ENCODE data around the gene COX4I1. TPM values are rescaled to one million over a fixed set of nuclear protein-coding genes. Genes with fewer than 3 reads are reported as not detected.

The COX4I1 gene
- total and polyA plus RNA-seq, 9 of the 15 experiments (the other 6 are each of a cell fraction or from before 2014, with no cell fraction given): 651 to 2,356 (median 1,032) TPM

GRCh38 chr16:85798901-85799496 is 496 bp upstream of the COX4I1 start (continued):
- TF ChIP-seq ZNF184 (CRISPR knock-in tag; IDR thresholded peaks at IDR 0.05) (no peak), GABPB1 (CRISPR knock-in tag; IDR thresholded peaks at IDR 0.05) (no peak), SP1 (CRISPR knock-in tag; IDR thresholded peaks at IDR 0.05) (no peak), ZNF134 (CRISPR knock-in tag; conservative IDR thresholded peaks at IDR 0.05) (no peak), PTTG1 (tag; IDR thresholded peaks at IDR 0.05; ENCODE audit: low read depth) (no peak), TCF7 (IDR thresholded peaks at IDR 0.05; ENCODE audit: borderline replicate concordance) (no peak), MTA1 (IDR thresholded peaks at IDR 0.05; ENCODE audit: borderline replicate concordance) (no peak), CBX5 (IDR thresholded peaks at IDR 0.05; ENCODE audit: borderline replicate concordance, low read depth) (no peak), HDGF (IDR thresholded peaks at IDR 0.05) (no peak), NR4A1 (CRISPR knock-in tag; IDR thresholded peaks at IDR 0.05) (no peak), NR4A1 (tag; IDR thresholded peaks at IDR 0.05) (no peak), YY1 (IDR thresholded peaks at IDR 0.05; ENCODE audit: borderline replicate concordance in 1 of 3, control insufficient read depth in 1 of 3, extremely low read depth in 1 of 3, insufficient read depth in 3 of 3, insufficient read length in 1 of 3, insufficient replicate concordance in 2 of 3, low read depth in 1 of 3, low read length in 2 of 3) (peak in 1 of 3 experiments; percentile 22), YBX1 (IDR thresholded peaks at IDR 0.05) (no peak), ZNF77 (CRISPR knock-in tag; IDR thresholded peaks at IDR 0.05) (no peak), FOXJ2 (tag; IDR thresholded peaks at IDR 0.05) (no peak), THAP7 (CRISPR knock-in tag; IDR thresholded peaks at IDR 0.05) (0 out of 2 replicates have a peak, but pooled peaks have one; percentile 8), GATAD2A (IDR thresholded peaks at IDR 0.05) (no peak), ZNF24 (IDR thresholded peaks at IDR 0.05) (no peak), ETV1 (tag; conservative IDR thresholded peaks at IDR 0.05; ENCODE audit: low read depth) (no peak), SRSF7 (optimal IDR thresholded peaks at IDR 0.05; ENCODE audit: low read depth, low read length) (no peak), JUNB (CRISPR knock-in tag; conservative IDR thresholded peaks at IDR 0.05) (no peak), MCM2 (IDR thresholded peaks at IDR 0.05; ENCODE audit: low read depth) (no peak), ILF3 (IDR thresholded peaks at IDR 0.05; ENCODE audit: borderline replicate concordance) (no peak), SNIP1 (IDR thresholded peaks at IDR 0.05; ENCODE audit: low read depth) (no peak), GATA2 (CRISPR knock-in tag; IDR thresholded peaks at IDR 0.05) (no peak), CEBPZ (IDR thresholded peaks at IDR 0.05; ENCODE audit: borderline replicate concordance, low read depth, low read length) (no peak), SAFB2 (IDR thresholded peaks at IDR 0.05; ENCODE audit: borderline replicate concordance, low read depth, low read length, severe bottlenecking) (no peak)
